HG03175 (cell line): ENCODE measurements around the gene RAB9B.
"Not testable (repeated sequence)": the region's sequence is repeated elsewhere in the genome, so short reads cannot be mapped to it uniquely, and the experiment has no call there.

Experiments
- ATAC-seq: cut with Tn5 transposase; IDR thresholded peaks from one replicate; pipeline ENCODE4 v1.9.1; 2021; ENCODE audit warnings: mild to moderate bottlenecking, moderate library complexity; ENCODE audit not compliant: unreplicated experiment

RAB9B gene

DNA sequence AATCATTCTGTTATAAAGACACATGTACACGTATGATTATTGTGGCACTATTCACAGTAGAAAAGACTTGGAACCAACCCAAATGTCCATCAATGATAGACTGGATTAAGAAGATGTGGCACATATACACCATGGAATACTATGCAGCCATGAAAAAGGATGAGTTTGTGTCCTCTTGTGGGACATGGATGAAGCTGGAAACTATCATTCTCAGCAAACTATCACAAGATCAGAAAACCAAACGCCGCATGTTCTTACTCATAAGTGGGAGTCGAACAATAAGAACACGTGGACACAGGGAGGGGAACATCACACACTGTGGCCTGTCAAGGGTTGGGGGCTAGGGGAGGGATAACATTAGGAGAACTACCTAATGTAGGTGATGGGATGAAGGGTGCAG is 15.0 kb downstream of the RAB9B start:
- ATAC-seq = not testable (repeated sequence)

- no peak for ATAC-seq
Measured at GRCh38 chrX:103811858-103812257, 20.2 kb downstream of the RAB9B start.

DNA sequence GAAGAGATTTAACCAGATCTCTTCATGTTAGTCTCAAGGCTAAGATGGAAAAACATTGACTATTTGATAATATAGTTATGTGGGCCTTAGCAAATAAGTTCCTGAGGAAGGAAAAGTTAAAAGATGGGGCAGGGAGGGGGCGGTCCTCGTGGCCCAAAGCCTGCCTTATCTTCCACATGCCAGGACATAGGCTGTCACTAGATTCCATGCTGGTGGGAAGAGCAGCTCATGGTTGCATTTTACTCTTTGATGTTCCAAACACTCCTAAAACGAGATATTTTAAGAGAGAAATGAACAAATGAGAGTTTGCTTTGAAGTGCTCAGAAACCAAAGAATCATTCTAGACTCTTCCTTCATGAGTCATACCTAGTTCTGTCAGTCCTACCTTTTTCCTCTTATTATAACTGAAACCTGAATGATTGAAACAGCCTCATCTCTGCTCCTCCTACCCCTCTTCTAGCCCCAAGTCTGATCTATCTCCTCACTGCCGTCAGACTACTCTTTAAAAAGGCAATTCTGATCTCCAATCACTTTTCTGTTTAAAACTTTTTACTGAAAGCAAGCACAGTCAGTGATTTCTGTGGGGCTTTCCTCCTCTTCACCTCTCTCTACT is 25.1 kb downstream of the RAB9B start:
- ATAC-seq = no peak

- ATAC-seq = no peak
Measured at GRCh38 chrX:103805860-103806259, 26.2 kb downstream of the RAB9B start.

DNA sequence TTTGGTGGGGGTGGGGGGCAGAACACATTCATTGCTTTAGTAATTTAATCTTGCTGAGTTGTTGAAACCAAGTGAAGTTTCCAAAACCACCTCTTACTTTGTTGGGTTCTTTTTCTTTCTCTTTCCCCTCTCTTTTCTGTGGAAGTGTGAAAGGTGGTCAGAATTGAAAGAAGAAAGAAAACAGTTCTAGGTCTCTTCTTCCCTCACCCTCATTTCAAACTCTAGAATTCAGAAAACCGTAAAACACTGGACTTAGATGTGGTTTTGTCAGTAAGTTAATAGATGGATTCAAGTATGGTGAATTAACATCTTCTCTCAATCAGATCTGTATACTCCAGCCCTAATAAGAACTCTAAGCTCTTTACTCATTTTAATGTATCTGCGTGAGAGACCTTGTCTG is 31.7 kb downstream of the RAB9B start:
- ATAC-seq = no peak

DNA sequence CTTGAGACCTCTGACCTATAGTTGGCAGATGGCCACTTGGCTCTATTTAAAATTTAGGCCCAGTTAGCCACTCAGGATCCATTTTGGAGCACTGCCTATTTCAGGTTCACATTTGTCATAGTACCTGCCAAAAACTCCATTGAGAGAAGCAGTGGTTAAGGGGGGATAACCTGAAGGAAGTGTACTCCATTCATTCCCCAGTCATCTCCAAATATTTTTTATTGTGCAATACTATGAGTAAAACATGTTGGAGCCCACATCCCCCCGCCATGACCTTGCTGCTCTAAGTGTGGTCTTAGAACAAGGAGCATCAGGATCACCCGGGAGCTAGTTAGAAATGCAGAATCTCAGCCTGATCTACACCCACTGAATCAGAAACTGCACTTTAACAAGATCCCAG is 34.4 kb downstream of the RAB9B start:
- ATAC-seq = no peak

GRCh38 chrX:103794119-103794518 is 37.9 kb downstream of the RAB9B start:
- no peak for ATAC-seq

DNA sequence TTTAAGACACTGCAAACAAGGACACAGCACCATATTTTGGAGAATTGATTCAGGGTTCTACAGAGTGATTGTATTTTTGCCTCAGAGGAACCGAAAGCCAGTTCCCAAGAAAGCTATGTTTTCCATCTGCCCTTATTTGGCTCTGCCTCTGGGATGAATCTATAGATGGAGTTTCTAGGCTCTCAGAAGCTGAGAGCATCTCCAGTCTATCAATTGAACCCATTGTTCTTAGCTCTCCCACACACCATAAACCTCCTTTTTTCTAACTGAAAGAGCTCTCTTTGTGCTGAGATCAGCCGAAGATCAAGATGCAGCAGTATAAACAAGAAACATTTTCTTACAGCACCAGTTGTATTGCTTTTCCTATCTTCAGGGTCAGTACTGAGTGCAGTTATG is 38.5 kb downstream of the RAB9B start:
- ATAC-seq = no peak

DNA sequence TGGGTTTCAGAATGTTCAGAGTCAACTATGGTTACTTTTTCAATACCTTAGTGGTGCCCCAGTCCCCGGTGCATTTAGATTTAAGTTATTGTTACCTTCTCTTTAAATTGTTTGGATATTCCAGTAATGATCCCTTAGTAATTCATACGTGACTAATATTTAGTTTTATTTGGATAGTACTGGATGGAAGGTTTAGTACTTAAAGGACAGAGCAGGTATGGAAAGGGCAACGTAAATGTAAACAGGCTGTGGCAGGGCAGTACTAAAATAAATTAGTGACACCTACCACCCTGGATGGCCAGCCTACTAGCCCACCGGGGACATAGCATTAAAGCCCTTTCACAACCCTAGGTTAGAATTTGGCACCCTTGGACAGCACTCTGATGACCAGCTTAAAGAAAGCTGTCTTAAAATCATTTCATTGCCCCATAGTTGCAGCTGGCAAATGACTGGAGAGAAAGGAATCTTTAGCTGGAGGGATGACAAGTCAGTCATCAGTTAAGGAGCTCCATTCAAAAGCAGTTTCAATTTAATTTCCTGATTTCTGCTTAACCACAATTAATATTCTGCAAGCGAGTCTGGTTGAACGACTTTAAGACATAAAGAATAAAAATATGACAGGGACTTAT is 39.0 kb downstream of the RAB9B start:
- ATAC-seq = no peak

GRCh38 chrX:103791826-103792485 is 40.1 kb downstream of the RAB9B start:
- no peak for ATAC-seq

DNA sequence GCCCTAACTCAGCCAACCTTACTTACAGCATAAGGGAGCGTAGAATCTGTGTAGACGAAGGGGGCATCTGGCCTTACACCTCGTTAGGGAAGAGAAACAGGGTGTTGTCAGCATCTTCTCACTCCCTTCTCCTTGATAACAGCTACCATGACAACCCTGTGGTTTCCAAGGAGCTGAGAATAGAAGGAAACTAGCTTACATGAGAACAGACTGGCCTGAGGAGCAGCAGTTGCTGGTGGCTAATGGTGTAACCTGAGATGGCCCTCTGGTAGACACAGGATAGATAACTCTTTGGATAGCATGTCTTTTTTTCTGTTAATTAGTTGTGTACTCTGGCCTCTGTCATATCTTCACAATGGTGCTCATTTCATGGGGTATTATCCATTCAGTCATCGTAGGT is 40.8 kb downstream of the RAB9B start:
- no peak for ATAC-seq

DNA sequence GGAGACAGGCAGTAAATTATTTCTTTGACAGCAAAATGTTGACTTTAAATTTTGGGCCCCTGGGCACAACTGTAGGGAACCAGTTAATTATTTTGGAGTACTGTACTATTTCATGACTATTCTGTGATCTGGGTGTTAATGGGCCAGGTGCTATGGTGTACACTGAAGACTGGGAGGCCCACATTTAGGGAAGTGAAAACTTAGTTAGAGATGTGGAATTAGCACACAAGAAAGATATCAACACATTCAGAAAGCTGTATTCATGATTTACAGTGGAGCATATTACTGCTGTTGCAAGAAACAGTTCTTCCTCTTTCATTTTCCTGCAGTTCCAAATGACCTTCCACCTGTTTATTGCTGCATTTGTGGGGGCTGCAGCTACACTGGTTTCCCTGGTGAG is 43.1 kb downstream of the RAB9B start:
- peak; percentile 93 for ATAC-seq

DNA sequence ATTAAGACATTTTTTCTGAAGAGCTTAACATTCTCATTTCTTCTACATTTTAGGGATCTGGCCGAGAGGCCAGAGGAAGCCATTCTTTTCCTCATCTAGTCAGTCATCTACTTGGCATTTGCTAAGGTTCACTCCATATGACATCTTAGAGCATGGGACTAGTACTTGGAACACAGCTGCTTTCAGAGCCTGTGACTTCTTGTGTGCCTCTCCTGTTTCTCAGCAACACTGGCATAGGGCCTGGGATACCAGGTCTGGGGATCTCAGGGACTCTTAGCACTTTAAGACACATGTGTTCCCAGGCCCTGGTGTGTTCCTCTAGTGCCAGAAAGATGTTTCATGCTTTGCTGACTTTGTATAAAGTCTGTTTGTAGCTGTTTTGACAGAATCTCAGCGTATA is 48.1 kb downstream of the RAB9B start:
- no peak for ATAC-seq

DNA sequence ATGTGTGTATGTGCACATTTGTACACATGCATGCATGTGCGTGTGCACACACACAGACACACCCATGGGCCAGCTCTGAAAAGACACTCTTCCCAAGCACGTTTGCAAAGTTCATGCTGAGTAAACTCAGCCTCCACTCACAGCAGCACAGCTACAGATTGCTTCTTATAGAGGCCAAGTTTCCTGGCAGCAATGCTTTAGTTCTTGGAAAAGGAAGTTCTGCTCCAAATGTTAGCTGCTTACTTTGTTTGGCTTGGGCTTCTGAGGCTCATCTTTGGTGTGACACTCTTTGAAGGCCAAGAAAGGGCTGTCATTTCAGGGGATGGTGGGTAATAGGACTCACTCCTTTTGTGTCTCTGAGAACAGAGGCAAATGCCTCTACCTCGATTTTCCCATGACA is 48.9 kb downstream of the RAB9B start:
- ATAC-seq = no peak

DNA sequence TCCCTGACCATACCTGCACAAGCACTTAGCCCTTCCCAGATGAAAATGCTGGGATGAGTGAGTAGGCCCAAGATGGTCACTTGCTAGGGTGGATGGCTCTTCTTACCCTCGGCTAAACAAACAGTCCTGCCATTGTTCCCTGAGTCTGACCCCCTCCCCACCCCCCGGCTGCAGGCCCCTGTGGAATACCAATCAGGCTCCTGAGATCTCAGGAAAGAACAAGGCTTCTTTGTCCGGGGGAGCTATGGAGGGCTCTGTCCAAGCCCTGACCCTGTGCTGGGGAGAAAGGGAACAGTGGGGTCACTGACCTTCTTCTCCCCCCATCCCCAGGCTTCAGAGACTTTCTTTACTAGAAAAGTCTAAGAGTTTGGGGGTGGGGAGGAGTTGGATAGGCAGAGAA is 49.4 kb downstream of the RAB9B start:
- no peak for ATAC-seq

- no peak for ATAC-seq
Measured at GRCh38 chrX:103781706-103782105, 50.4 kb downstream of the RAB9B start.

DNA sequence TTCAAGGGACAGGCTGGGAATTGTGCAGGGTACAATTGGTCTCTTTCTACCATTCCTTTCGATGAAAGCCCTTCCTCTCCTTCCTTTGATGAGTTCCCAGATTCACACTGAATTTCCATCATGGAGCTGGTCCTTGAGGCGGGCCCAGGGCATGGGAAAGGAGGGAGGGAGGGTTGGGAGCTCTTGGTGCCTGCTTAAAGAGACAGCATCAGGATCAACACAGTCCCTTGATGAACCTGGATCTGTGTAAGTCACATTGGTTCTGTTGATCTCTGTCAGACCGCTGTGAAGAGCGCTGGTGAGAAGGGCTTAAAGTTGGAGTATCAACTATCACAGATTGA is 51.0 kb downstream of the RAB9B start:
- no peak for ATAC-seq

DNA sequence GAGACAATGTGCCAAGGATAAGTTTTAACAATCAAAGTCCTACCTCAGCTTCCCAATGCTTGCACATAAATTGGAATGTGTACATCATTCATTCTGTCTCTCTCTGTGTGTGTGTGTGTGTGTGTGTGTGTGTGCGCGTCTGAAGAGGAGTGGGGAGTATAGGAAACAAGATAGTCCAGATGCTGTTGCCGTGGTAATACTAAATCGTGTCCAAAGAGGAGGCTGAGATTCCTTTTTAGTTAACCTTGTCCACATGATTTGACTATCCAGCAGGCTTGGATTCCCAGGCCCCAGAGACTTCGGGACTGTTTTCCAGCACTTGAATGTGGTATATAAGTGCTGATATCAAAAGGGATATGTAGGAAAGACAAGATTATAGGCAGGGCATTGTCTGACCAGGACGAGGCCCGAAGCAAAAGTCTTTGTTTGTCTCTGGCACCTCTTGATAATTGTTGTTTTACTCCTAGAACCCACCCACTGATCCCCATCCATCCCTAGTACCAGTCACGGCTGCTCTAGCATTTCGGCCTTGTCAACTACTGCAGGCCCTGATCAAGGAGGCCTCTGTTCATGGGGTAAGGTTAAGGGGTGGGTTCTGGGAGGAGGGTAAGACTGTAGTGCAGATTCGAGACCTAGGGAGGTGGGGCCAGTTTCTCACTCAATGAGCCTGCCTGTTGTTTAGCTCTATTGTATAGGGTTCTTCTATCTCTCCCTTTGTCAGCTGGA is 51.6 kb downstream of the RAB9B start:
- no peak for ATAC-seq

DNA sequence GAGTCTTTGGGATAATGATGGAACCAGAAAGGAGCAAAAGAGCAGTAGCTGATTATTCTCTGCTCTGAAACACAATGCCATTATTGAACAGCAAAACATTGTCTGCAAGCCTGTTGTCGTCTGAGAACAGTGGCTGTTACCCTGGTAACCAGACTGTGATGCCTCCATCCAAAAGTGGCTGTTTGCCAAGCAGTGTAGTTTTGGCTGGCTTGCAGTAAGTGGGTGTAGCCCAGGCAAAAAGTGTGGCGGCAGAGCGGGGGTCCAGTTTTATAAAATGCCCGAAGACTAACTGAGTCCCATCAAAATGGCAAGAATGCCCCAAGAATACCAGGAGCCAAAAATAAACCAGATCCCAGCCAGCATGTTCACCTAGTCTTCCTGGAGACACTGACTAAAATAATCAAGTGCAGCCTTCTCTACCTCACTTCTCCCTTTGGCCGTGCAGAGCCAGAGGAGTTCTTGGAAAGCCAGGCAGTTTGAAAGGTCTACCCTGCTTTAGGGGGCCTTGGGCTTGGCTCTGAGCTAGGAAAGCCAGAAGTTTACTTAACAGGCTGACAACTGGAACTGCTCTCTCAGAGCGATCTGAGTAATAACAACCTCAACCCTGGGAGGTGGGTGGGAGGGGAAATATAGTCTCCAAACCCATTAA is 52.8 kb downstream of the RAB9B start:
- no peak for ATAC-seq

GRCh38 chrX:103776546-103776945 is 55.5 kb downstream of the RAB9B start, which contains the start of gene PLP1:
PLP1 (plus strand) TSS chrX:103776840; CDS start chrX:103776996, 156 bp downstream.
- ATAC-seq = no peak

- ATAC-seq = no peak
Measured at GRCh38 chrX:103774070-103774642, 57.9 kb downstream of the RAB9B start.
